ENCODE measurements around the gene ZP4.

GRCh38 chr1:237868817-237869600 lies 21.7 kb downstream of the ZP4 start:
- TF ChIP-seq CTCF (conservative IDR thresholded peaks at IDR 0.05; ENCODE audit: low read depth, low read length): no peak
- no peak for TF ChIP-seq EZH2 (IDR thresholded peaks at IDR 0.05; ENCODE audit: borderline replicate concordance, low read depth, low read length, poor library complexity, severe bottlenecking)

Data from A673 (cell line).